Adrenal gland (tissue), 12 donors: ENCODE results near the gene IDH3B. TPM values are rescaled to one million over a fixed set of nuclear protein-coding genes. Genes with fewer than 3 reads are reported as not detected.

Experiments
- DNase-seq, 7 donors: peaks; one replicate each; pipeline ENCODE4 v3.0.0-alpha.2; 2019 to 2020
- H3K27ac ChIP-seq, 5 donors: fragments of 200-600 bp; sonication (generic) in 4 of 5; 1 replicate in 3 of 5; 2 replicates in 2 of 5; pipeline versions ENCODE4 v1.5.1 to v1.8.0; 2016 to 2020; ENCODE audit warnings: mild to moderate bottlenecking in 1 of 5
- H3K27me3 ChIP-seq: fragments of 200-600 bp; 2 replicates; pipeline ENCODE4 v1.8.0; 2021
- H3K36me3 ChIP-seq, 2 donors: fragments of 200-600 bp; replicated peaks in 1 of 2; 1 replicate in 1 of 2; 2 replicates in 1 of 2; pipeline versions ENCODE4 v1.5.1 to v1.8.0; 2018 to 2022
- H3K4me1 ChIP-seq, 2 donors: fragments of 200-600 bp; replicated peaks in 1 of 2; 1 replicate in 1 of 2; 2 replicates in 1 of 2; pipeline versions ENCODE4 v1.5.1 to v1.8.0; 2018 to 2021
- H3K4me3 ChIP-seq, 4 donors: fragments of 200-600 bp; sonication (generic) in 3 of 4; one replicate each; pipeline ENCODE4 v1.5.1; 2016 to 2018
- H3K9me3 ChIP-seq, 3 donors: fragments of 200-600 bp; sonication (generic) in 1 of 3; replicated peaks in 1 of 3; 1 replicate in 2 of 3; 2 replicates in 1 of 3; pipeline versions ENCODE4 v1.5.1 to v1.8.0; 2016 to 2021
- CTCF ChIP-seq, 6 experiments: fragments of 450-650 bp in 4 of 6; fragments of 200-600 bp in 2 of 6; sonication (generic) in 1 of 6; IDR thresholded peaks; 1 replicate in 5 of 6; 2 replicates in 1 of 6; pipeline versions ENCODE4 v1.5.1 to v1.8.0; 2016 to 2021; ENCODE audit warnings: antibody characterized with exemption in 6 of 6, mild to moderate bottlenecking in 2 of 6, moderate library complexity in 1 of 6
- POLR2A ChIP-seq, 2 donors: fragments of 450-650 bp; IDR thresholded peaks; one replicate each; pipeline ENCODE4 v1.6.1; 2017; ENCODE audit warnings: antibody characterized with exemption in 2 of 2, mild to moderate bottlenecking in 2 of 2, moderate library complexity in 1 of 2
- WGBS, 4 donors: extraction: QIAGEN DNeasy Blood & Tissue Kit in 2 of 4; methylation state at CpG; one replicate each; pipeline versions ENCODE4 v1.1.5 to v1.1.7; 2013 to 2017; 5-methylcytosine and 5-hydroxymethylcytosine counted together
- intact Hi-C, 2 donors: fragments of 100-400 bp; cut with DNase I; formaldehyde crosslinking; loops; one replicate each; pipeline versions ENCODE4 v1.14.1 to v1.15.0; 2022 to 2023
- polyA plus RNA-seq, 3 donors: library from polyadenylated mRNA; stranded (reverse); fragments of 200-250 nt in 2 of 3; fragments of 350-450 nt in 1 of 3; fragmentation: Illumina TruSeq in 1 of 3; extraction: RNeasy Lipid Tissue Mini Kit (QIAGEN cat#74804) in 1 of 3; gene quantifications; one replicate each; pipeline ENCODE4 v1.2.3, GENCODE V29; 2013 to 2014
- total RNA-seq, 9 donors: library from RNA; depleted of rRNA in 4 of 9; stranded (reverse); fragments of >200 nt in 4 of 9; fragments of 120-200 nt in 1 of 9; fragmentation: NEBNext Ultra II Directional in 1 of 9; extraction: Animal tissue kit (Norgen Biotek cat#: 25700) in 1 of 9; gene quantifications; one replicate each; pipeline versions ENCODE4 v1.1.0 to v1.2.4, GENCODE V29; 2013 to 2023
- donor health status: healthy with polysubstance abuse.
- donor health status: Bipolar disorder and iron deficiency.
- donor health status: DM: yes; HTN: yes; CAD: no.
- donor health status: DM: no; HTN: no; CAD: no.
- donor health status: DM: no; HTN: no; CAD: no.
- donor health status: DM: yes; HTN: yes; CAD: no.

IDH3B gene
- total and polyA plus RNA-seq, 12 donors: 79.0 to 220 (median 111) TPM

GRCh38 chr20:2705931-2706645, 42.1 kb upstream of the IDH3B start:
- Histone ChIP-seq H3K9me3 (no peaks in the 10 kb centered on the region), H3K27me3 (no peaks in the 10 kb centered on the region), H3K4me1 (no peaks in the 10 kb centered on the region), H3K27ac (no peak overlapping the region), H3K4me3 (no peak overlapping the region), H3K36me3 (no peaks in the 10 kb centered on the region)
- intact Hi-C loops: no loop called here
- no peak for TF ChIP-seq POLR2A (IDR thresholded peaks at IDR 0.05)
- TF ChIP-seq CTCF (IDR thresholded peaks at IDR 0.05): no peak
- WGBS, 4 donors: 90 to 98% (median 93%) methylated on average over 13 to 14 of the region's 14 CpGs
- DNase-seq: no peak

- intact Hi-C loops: no loop called here
- no peaks in the 10 kb centered on the region for H3K9me3 ChIP-seq
- 77 to 93% (median 89%) methylated on average over 3 to 8 of the region's 8 CpGs for WGBS, 4 donors
- no peaks in the 10 kb centered on the region for H3K4me1 ChIP-seq
- no peaks in the 10 kb centered on the region for H3K36me3 ChIP-seq
- no peaks in the 10 kb centered on the region for H3K27me3 ChIP-seq
- no peak for DNase-seq
- TF ChIP-seq CTCF (IDR thresholded peaks at IDR 0.05) (no peak), POLR2A (IDR thresholded peaks at IDR 0.05) (no peak)
- no peak overlapping the region for H3K4me3 ChIP-seq
- no peak overlapping the region for H3K27ac ChIP-seq
Observed at GRCh38 chr20:2703716-2704475, 39.9 kb upstream of the IDH3B start.

GRCh38 chr20:2701671-2702081, 37.7 kb upstream of the IDH3B start:
- DNase-seq: peak in 1 of 7 donors; percentile 25
- no peak overlapping the region for H3K4me3 ChIP-seq
- H3K9me3 ChIP-seq: no peaks in the 10 kb centered on the region
- no peaks in the 10 kb centered on the region for H3K4me1 ChIP-seq
- intact Hi-C loops: no loop called here
- H3K27ac ChIP-seq: no peak overlapping the region
- no peaks in the 10 kb centered on the region for H3K27me3 ChIP-seq
- no peaks in the 10 kb centered on the region for H3K36me3 ChIP-seq
- TF ChIP-seq CTCF (IDR thresholded peaks at IDR 0.05): no peak
- TF ChIP-seq POLR2A (IDR thresholded peaks at IDR 0.05): no peak
- 81 to 83% (median 82%) methylated on average over 5 of the region's 5 CpGs for WGBS, 4 donors

- WGBS, 4 donors: 54 to 89% (median 76%) methylated on average over 3 to 9 of the region's 9 CpGs
- Histone ChIP-seq H3K27ac (no peak overlapping the region), H3K4me1 (no peaks in the 10 kb centered on the region), H3K9me3 (no peaks in the 10 kb centered on the region), H3K27me3 (no peaks in the 10 kb centered on the region), H3K4me3 (no peak overlapping the region), H3K36me3 (no peaks in the 10 kb centered on the region)
- TF ChIP-seq POLR2A (IDR thresholded peaks at IDR 0.05) (no peak), CTCF (IDR thresholded peaks at IDR 0.05) (no peak)
- intact Hi-C loops: no loop called here
- peak in 1 of 7 donors; percentile 39 for DNase-seq
Observed at GRCh38 chr20:2700913-2701620, 37.1 kb upstream of the IDH3B start.
